ENCODE results near the gene LBHD2.

LBHD2 gene

GRCh38 chr14:103121121-103121845 is 37.3 kb downstream of the LBHD2 start:
- no peak for DNase-seq
- TF ChIP-seq GATA1 (IDR thresholded peaks at IDR 0.05; ENCODE audit: low read depth, low read length) (no peak), POLR2A (IDR thresholded peaks at IDR 0.05; ENCODE audit: low read length) (no peak)

DNA sequence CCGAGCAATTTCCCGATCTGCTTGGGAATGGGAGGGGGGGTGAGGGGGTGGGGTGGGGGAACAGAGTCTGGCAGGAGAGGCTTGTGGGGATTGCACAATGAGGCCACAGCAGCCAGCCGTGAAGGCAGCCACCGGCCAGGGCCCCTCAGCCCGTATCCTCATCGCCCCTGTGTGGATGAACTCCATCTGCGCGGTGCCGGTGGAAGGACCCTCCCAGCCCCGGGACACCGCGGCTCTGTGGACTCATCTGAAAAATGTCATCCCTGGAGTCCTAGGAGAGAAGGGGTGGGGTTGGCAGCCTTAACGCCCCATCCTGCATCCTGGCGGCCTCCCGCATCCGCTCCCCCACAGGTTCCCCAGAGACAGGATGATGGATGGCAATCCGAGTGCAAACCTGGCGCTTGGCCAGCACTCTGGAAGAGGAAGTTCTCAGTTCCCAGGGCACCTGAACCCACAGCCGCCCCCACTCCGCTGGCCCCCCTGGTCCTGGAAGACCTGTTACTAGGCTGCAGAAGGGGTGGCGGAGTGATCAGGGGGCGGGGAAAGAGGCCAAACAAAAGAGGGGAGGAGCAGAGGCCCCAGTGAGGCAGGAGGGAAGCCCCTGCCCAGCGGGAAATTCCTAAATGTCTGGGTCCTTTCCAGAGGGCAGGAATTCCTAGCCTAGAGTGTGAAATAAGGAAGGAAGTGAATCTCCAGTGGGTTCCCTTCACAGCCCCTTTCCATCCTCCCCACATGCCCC is 38.0 kb downstream of the LBHD2 start:
- no peak for DNase-seq
- TF ChIP-seq GATA1 (IDR thresholded peaks at IDR 0.05; ENCODE audit: low read depth, low read length), result no peak
- TF ChIP-seq POLR2A (IDR thresholded peaks at IDR 0.05; ENCODE audit: low read length), result no peak

DNA sequence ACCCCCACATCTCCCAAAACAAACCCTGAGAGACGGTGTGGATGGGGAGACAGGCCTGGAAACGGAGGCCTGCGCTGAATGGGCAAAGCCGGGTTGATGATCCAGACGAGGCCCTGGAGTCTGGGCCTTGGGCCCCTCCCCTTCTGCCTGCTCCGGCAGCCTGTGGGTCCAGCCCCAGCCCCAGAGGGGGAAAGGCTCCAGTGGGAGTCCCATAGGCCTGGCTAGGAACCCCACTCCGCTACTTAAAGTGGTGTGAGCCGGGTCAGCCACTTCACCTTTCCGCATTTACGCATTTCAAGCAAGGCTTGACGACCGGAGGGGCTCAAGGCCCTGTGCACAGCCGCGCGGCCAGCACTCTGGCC is 38.6 kb downstream of the LBHD2 start:
- no peak for TF ChIP-seq GATA1 (IDR thresholded peaks at IDR 0.05; ENCODE audit: low read depth, low read length)
- no peak for TF ChIP-seq POLR2A (IDR thresholded peaks at IDR 0.05; ENCODE audit: low read length)
- DNase-seq, result no peak

GRCh38 chr14:103122947-103123633 is 39.1 kb downstream of the LBHD2 start, which contains the start of gene TNFAIP2:
TNFAIP2 (plus strand) TSS chr14:103123461; CDS start chr14:103126458, 2,997 bp downstream.
- DNase-seq, result no peak
- no peak for TF ChIP-seq GATA1 (IDR thresholded peaks at IDR 0.05; ENCODE audit: low read depth, low read length)
- no peak for TF ChIP-seq POLR2A (IDR thresholded peaks at IDR 0.05; ENCODE audit: low read length)

DNA sequence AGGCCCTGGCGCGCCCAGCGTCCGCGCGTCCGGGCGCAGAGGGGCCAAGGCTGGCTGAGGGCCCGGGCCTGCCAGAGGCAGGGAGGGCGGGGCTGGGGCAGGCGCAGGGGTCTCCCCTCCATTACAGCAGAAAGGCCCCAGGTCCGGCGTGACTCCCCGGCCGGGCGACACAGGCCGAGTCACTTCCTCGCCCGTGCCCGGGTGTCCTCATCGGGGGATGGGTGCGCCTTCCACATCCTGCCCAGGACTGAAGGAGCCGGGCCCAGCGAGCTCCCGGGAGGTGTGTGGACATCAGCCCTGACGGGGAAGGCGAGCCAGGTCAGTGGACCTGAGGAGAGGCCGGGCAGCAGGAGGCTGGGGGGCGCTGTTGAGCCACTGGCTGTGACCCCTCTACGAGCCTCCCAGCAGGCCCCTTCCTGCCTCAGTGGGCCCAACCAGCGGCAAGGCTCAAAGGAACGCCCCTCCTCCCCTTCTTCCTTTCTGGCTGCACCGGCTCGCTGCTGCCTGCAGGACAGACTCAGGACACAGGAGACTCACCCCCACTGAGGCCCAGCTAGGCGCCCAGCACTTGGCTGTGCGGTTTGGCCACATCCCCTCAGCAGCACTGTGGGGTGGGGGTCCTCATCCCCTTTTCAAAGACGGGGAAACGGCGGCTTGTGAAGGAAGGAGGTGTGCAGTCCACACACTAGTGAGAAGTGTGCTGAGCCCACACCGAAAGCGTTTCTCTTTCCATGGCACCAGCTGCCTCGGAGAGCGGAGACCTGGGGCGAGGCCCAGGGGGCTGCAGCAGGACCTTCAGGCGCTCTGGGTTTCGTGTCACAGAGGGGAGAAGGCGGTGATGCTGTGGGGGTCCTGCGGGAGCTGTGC is 39.9 kb downstream of the LBHD2 start:
- DNase-seq, result no peak
- no peak for TF ChIP-seq GATA1 (IDR thresholded peaks at IDR 0.05; ENCODE audit: low read depth, low read length)
- no peak for TF ChIP-seq POLR2A (IDR thresholded peaks at IDR 0.05; ENCODE audit: low read length)

DNA sequence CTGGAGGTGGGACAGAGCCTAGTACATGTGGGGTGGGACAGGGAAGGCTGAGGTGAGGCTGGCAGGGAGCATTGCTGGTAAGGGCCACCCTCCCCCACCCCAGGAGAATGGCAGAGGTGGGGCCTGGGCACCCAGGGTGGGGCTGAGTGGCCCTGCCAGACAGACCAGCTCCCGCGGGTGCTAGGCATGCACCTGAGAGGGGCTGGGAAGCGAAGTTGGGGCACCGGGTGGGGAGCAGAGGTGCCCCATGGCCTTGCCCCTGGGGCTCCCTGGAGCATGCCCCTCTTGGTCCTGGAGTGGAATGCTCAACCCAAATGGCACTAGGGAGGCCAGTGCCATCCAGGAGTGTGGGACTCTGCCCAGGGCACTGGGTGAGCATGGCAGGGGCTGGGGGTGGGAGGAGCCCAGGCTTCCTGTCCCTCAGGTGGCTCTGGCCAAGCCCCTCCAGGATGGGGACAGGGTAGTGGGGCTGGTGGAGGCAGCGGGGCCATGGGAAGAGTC is 40.5 kb downstream of the LBHD2 start:
- DNase-seq, result no peak
- TF ChIP-seq POLR2A (IDR thresholded peaks at IDR 0.05; ENCODE audit: low read length) (no peak), GATA1 (IDR thresholded peaks at IDR 0.05; ENCODE audit: low read depth, low read length) (no peak)

- DNase-seq, result no peak
- TF ChIP-seq GATA1 (IDR thresholded peaks at IDR 0.05; ENCODE audit: low read depth, low read length) (no peak), POLR2A (IDR thresholded peaks at IDR 0.05; ENCODE audit: low read length) (no peak)
Measured at GRCh38 chr14:103125098-103126070, 41.4 kb downstream of the LBHD2 start.

DNA sequence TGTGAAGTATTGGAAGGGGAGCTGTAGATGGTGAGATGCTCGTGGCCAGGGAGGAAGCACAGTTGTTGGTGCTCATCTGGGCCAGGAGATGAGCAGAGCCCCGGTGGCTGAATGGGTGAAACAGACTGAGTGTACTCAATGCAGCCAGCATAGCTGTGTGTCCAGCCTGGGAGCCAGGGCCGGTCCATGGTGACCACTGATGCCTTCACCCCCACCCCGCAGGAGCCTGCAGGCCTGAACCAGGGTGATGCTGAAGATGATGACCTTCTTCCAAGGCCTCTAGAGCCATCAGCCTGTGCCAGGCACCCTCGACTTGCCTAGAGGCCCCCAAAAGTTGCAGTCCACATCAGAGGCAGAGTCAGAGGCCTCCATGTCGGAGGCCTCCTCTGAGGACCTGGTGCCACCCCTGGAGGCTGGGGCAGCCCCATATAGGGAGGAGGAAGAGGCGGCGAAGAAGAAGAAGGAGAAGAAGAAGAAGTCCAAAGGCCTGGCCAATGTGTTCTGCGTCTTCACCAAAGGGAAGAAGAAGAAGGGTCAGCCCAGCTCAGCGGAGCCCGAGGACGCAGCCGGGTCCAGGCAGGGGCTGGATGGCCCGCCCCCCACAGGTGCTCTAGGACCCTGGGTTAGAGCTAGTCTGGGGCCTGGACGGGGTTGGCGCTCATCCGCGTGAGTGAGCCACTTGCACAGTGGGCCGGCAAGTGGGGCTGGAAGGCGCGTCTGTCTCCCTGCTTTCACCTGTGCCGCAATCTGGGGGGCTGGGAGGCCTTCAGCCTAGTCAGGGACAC is 42.3 kb downstream of the LBHD2 start:
- no peak for TF ChIP-seq GATA1 (IDR thresholded peaks at IDR 0.05; ENCODE audit: low read depth, low read length)
- no peak for TF ChIP-seq POLR2A (IDR thresholded peaks at IDR 0.05; ENCODE audit: low read length)
- DNase-seq, result no peak

DNA sequence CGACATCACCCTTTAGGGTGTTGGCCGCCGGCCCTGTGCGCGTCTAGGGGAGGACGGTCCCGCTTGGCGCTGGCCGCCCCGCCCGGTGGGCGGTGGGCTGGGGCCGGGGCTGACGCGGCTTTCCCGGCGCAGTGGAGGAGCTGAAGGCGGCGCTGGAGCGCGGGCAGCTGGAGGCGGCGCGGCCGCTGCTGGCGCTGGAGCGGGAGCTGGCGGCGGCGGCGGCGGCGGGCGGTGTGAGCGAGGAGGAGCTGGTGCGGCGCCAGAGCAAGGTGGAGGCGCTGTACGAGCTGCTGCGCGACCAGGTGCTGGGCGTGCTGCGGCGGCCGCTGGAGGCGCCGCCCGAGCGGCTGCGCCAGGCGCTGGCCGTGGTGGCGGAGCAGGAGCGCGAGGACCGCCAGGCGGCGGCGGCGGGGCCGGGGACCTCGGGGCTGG is 42.9 kb downstream of the LBHD2 start:
- TF ChIP-seq POLR2A (IDR thresholded peaks at IDR 0.05; ENCODE audit: low read length) (no peak), GATA1 (IDR thresholded peaks at IDR 0.05; ENCODE audit: low read depth, low read length) (no peak)

GRCh38 chr14:103127356-103127755 is 43.3 kb downstream of the LBHD2 start:
- DNase-seq, result no peak
- TF ChIP-seq GATA1 (IDR thresholded peaks at IDR 0.05; ENCODE audit: low read depth, low read length) (no peak), POLR2A (IDR thresholded peaks at IDR 0.05; ENCODE audit: low read length) (no peak)

More for the DNA sequence above, 42.9 kb downstream of the LBHD2 start:
- DNase-seq, result no peak

GRCh38 chr14:103127861-103128598 is 44.0 kb downstream of the LBHD2 start:
- DNase-seq, result no peak
- no peak for TF ChIP-seq POLR2A (IDR thresholded peaks at IDR 0.05; ENCODE audit: low read length)
- TF ChIP-seq GATA1 (IDR thresholded peaks at IDR 0.05; ENCODE audit: low read depth, low read length), result no peak

Data from erythroblast (primary cell).